HepG2 (cell line): Measurements from ENCODE around the gene AHCY. TPM values are rescaled to one million over a fixed set of nuclear protein-coding genes. Genes with fewer than 3 reads are reported as not detected.

Experiments used
- ARNT2 ChIP-seq: sonication (generic); formaldehyde crosslinking; IDR thresholded peaks from 2 replicates; pipeline ENCODE4 v1.8.0; 2022; ENCODE audit warnings: mild to moderate bottlenecking, low read depth, missing genetic modification reagents, moderate library complexity
- DNMT1 ChIP-seq: sonication (generic); formaldehyde crosslinking; IDR thresholded peaks from 2 replicates; pipeline ENCODE4 v1.5.1; 2020; ENCODE audit warnings: mild to moderate bottlenecking, missing genetic modification reagents
- HMGA1 ChIP-seq: sonication (generic); formaldehyde crosslinking; conservative IDR thresholded peaks from 2 replicates; pipeline ENCODE4 v1.4.0; 2020; ENCODE audit warnings: missing genetic modification reagents
- KDM6A ChIP-seq: IDR thresholded peaks from 2 replicates; pipeline ENCODE4 v1.6.1; 2016; ENCODE audit warnings: low read depth
- MAFG ChIP-seq: sonication (generic); formaldehyde crosslinking; IDR thresholded peaks from 2 replicates; pipeline ENCODE4 v1.5.1; 2020; ENCODE audit warnings: mild to moderate bottlenecking, missing genetic modification reagents
- NFE2L1 ChIP-seq: sonication (generic); formaldehyde crosslinking; IDR thresholded peaks from 2 replicates; pipeline ENCODE4 v1.4.0; 2020; ENCODE audit warnings: missing genetic modification reagents, mild to moderate bottlenecking, borderline replicate concordance
- PITX1 ChIP-seq: sonication (generic); formaldehyde crosslinking; IDR thresholded peaks from 2 replicates; pipeline ENCODE4 v1.5.1; 2020; ENCODE audit warnings: mild to moderate bottlenecking, missing genetic modification reagents
- RARA ChIP-seq: IDR thresholded peaks from 2 replicates; pipeline ENCODE4 v1.6.1; 2016; ENCODE audit warnings: missing genetic modification reagents, missing compliant biosample characterization
- SMARCE1 ChIP-seq: fragments of 450-650 bp; IDR thresholded peaks from 2 replicates; pipeline ENCODE4 v1.6.1; 2017; ENCODE audit warnings: borderline replicate concordance
- SNAI1 ChIP-seq: sonication (generic); formaldehyde crosslinking; IDR thresholded peaks from 2 replicates; pipeline ENCODE4 v1.5.0; 2020; ENCODE audit warnings: mild to moderate bottlenecking, missing genetic modification reagents, borderline replicate concordance
- TAF15 ChIP-seq: fragments of 200-400 bp; formaldehyde crosslinking; IDR thresholded peaks from one replicate; pipeline ENCODE4 v1.6.1; 2018; ENCODE audit warnings: mild to moderate bottlenecking, low read depth, low read length; ENCODE audit not compliant: poor library complexity, severe bottlenecking
- TBX3 ChIP-seq: fragments of 450-650 bp; IDR thresholded peaks from 2 replicates; pipeline ENCODE4 v1.6.1; 2017; ENCODE audit warnings: antibody characterized with exemption, mild to moderate bottlenecking, inconsistent platforms, borderline replicate concordance
- U2AF1 ChIP-seq: fragments of 200-400 bp; formaldehyde crosslinking; optimal IDR thresholded peaks from 2 replicates; pipeline ENCODE3; 2017; ENCODE audit warnings: mild to moderate bottlenecking, low read depth, low read length
- ZKSCAN5 ChIP-seq: sonication (generic); formaldehyde crosslinking; IDR thresholded peaks from 2 replicates; pipeline ENCODE4 v1.5.1; 2020; ENCODE audit warnings: mild to moderate bottlenecking, missing genetic modification reagents
- ZNF20 ChIP-seq: sonication (generic); formaldehyde crosslinking; IDR thresholded peaks from 2 replicates; pipeline ENCODE4 v1.4.0; 2020; ENCODE audit warnings: mild to moderate bottlenecking, moderate library complexity, missing genetic modification reagents
- ZNF33A ChIP-seq: sonication (generic); formaldehyde crosslinking; IDR thresholded peaks from 2 replicates; pipeline ENCODE4 v1.5.1; 2020; ENCODE audit warnings: missing genetic modification reagents, mild to moderate bottlenecking, moderate library complexity, borderline replicate concordance
- ZNF589 ChIP-seq: sonication (generic); formaldehyde crosslinking; conservative IDR thresholded peaks from 2 replicates; pipeline ENCODE4 v1.8.0; 2022; ENCODE audit warnings: mild to moderate bottlenecking, moderate library complexity, missing genetic modification reagents
- ZNF746 ChIP-seq: sonication (generic); formaldehyde crosslinking; IDR thresholded peaks from 2 replicates; pipeline ENCODE4 v1.8.0; 2022; ENCODE audit warnings: mild to moderate bottlenecking, missing genetic modification reagents
- ZNF788 ChIP-seq: sonication (generic); formaldehyde crosslinking; IDR thresholded peaks from 2 replicates; pipeline ENCODE4 v1.5.0; 2020; ENCODE audit warnings: mild to moderate bottlenecking, missing genetic modification reagents, borderline replicate concordance
- polyA plus RNA-seq, 8 experiments: library from polyadenylated mRNA; depleted of rRNA in 3 of 8; stranded (reverse) in 7 of 8; unstranded in 1 of 8; fragments of >200 nt; fragmentation: Illumina TruSeq in 4 of 8; extraction: Trizol in 4 of 8; gene quantifications; 2 replicates each; pipeline versions ENCODE4 v1.2.1 to v1.2.3, GENCODE V29; 2011 to 2016; ENCODE audit warnings: low read depth in 4 of 8, missing spikeins in 1 of 8, mixed read lengths in 1 of 8; ENCODE audit not compliant: insufficient read depth in 1 of 8
- total RNA-seq, 5 experiments: library from RNA; depleted of rRNA; stranded (reverse); fragments of >200 nt; fragmentation: Illumina TruSeq; extraction: Trizol; gene quantifications; 2 replicates each; pipeline ENCODE4 v1.2.3, GENCODE V29; 2016; ENCODE audit warnings: low read depth in 1 of 5
- TF ChIP-seq, protein P1 (sequence below): sonication (generic); formaldehyde crosslinking; IDR thresholded peaks from 2 replicates; pipeline ENCODE4 v1.8.1; 2023; ENCODE audit warnings: mild to moderate bottlenecking, inconsistent platforms, moderate library complexity, missing genetic modification reagents, borderline replicate concordance
- TF ChIP-seq, protein P2 (sequence below): IDR thresholded peaks from 2 replicates; pipeline ENCODE4 v1.4.0; 2020; ENCODE audit warnings: mild to moderate bottlenecking, missing genetic modification reagents
- TF ChIP-seq, protein P3 (sequence below): sonication (generic); formaldehyde crosslinking; IDR thresholded peaks from 2 replicates; pipeline ENCODE4 v1.8.0; 2022; ENCODE audit warnings: missing genetic modification reagents, mild to moderate bottlenecking, moderate library complexity, borderline replicate concordance
- TF ChIP-seq, protein P4 (sequence below): sonication (generic); formaldehyde crosslinking; IDR thresholded peaks from 2 replicates; pipeline ENCODE4 v1.4.0; 2020; ENCODE audit warnings: mild to moderate bottlenecking, missing genetic modification reagents

AHCY gene
- total and polyA plus RNA-seq, 2 of the 13 experiments (the other 11 are each of a cell fraction or from before 2014, with no cell fraction given), result 407 to 419 TPM

DNA sequence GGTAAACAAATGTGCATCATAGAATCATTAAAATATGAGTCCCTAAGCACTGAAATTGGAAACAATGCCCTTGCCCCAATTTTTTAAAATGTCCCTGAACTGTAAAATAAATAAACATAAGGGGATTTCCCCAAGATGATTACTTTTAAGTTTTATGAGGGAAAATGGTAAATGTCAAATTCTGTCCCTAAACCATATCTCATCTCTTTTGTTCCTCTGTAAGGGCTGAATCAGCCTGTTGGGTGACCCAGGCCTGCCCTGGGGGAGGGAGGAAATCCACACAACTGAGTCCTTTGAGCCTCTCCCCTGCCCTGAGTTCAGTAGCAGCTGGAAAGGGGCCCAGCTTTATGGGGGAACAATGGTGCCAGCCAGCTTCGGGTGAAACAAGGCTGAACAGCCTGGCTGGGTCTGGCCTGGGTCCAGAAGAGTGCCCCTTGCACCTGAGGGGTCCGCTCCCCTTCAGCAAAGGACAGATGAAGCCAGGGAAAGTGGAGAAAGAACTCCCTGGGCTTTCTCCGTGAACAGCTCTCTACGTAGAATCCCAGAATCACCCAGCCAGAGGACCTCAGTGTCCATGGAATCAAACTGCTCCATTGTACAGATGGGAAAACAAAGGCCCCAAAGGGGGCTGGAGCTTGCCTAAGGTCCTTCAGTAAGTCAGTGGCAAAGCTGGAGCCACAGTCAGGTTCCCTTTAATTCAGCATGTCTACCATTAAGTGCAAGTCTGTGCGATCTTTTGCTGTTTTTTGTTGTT lies 31.7 kb upstream of the AHCY start (continued):
- peak; percentile 63 for TF ChIP-seq RARA
- TF ChIP-seq, protein P1, sequence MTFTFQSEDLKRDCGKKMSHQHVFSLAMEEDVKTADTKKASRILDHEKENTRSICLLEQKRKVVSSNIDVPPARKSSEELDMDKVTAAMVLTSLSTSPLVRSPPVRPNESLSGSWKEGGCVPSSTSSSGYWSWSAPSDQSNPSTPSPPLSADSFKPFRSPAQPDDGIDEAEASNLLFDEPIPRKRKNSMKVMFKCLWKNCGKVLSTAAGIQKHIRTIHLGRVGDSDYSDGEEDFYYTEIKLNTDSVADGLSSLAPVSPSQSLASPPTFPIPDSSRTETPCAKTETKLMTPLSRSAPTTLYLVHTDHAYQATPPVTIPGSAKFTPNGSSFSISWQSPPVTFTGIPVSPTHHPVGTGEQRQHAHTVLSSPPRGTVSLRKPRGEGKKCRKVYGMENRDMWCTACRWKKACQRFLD, result no peak
- no peak for TF ChIP-seq TAF15
- no peak for TF ChIP-seq SNAI1
- TF ChIP-seq ZNF788 (CRISPR knock-in tag), result no peak
- TF ChIP-seq, protein P2, sequence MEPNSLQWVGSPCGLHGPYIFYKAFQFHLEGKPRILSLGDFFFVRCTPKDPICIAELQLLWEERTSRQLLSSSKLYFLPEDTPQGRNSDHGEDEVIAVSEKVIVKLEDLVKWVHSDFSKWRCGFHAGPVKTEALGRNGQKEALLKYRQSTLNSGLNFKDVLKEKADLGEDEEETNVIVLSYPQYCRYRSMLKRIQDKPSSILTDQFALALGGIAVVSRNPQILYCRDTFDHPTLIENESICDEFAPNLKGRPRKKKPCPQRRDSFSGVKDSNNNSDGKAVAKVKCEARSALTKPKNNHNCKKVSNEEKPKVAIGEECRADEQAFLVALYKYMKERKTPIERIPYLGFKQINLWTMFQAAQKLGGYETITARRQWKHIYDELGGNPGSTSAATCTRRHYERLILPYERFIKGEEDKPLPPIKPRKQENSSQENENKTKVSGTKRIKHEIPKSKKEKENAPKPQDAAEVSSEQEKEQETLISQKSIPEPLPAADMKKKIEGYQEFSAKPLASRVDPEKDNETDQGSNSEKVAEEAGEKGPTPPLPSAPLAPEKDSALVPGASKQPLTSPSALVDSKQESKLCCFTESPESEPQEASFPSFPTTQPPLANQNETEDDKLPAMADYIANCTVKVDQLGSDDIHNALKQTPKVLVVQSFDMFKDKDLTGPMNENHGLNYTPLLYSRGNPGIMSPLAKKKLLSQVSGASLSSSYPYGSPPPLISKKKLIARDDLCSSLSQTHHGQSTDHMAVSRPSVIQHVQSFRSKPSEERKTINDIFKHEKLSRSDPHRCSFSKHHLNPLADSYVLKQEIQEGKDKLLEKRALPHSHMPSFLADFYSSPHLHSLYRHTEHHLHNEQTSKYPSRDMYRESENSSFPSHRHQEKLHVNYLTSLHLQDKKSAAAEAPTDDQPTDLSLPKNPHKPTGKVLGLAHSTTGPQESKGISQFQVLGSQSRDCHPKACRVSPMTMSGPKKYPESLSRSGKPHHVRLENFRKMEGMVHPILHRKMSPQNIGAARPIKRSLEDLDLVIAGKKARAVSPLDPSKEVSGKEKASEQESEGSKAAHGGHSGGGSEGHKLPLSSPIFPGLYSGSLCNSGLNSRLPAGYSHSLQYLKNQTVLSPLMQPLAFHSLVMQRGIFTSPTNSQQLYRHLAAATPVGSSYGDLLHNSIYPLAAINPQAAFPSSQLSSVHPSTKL (CRISPR knock-in tag), result no peak
- no peak for TF ChIP-seq MAFG (CRISPR knock-in tag)
- no peak for TF ChIP-seq ZNF746 (CRISPR knock-in tag)
- 0 out of 2 replicates have a peak, but pooled peaks have one; percentile 59 for TF ChIP-seq ARNT2 (CRISPR knock-in tag)
- no peak for TF ChIP-seq ZNF20 (CRISPR knock-in tag)
- no peak for TF ChIP-seq ZNF589 (CRISPR knock-in tag)
- TF ChIP-seq NFE2L1 (CRISPR knock-in tag), result no peak
- TF ChIP-seq TBX3, result no peak
- TF ChIP-seq DNMT1, result no peak
- no peak for TF ChIP-seq U2AF1
- TF ChIP-seq PITX1, result peak; percentile 52; the same call in 1 of the 2 replicates
- TF ChIP-seq ZKSCAN5 (CRISPR knock-in tag), result no peak
- TF ChIP-seq, protein P3, sequence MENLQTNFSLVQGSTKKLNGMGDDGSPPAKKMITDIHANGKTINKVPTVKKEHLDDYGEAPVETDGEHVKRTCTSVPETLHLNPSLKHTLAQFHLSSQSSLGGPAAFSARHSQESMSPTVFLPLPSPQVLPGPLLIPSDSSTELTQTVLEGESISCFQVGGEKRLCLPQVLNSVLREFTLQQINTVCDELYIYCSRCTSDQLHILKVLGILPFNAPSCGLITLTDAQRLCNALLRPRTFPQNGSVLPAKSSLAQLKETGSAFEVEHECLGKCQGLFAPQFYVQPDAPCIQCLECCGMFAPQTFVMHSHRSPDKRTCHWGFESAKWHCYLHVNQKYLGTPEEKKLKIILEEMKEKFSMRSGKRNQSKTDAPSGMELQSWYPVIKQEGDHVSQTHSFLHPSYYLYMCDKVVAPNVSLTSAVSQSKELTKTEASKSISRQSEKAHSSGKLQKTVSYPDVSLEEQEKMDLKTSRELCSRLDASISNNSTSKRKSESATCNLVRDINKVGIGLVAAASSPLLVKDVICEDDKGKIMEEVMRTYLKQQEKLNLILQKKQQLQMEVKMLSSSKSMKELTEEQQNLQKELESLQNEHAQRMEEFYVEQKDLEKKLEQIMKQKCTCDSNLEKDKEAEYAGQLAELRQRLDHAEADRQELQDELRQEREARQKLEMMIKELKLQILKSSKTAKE (CRISPR knock-in tag), result no peak
- 0 out of 2 replicates have a peak, but pooled peaks have one; percentile 22 for TF ChIP-seq KDM6A (CRISPR knock-in tag)
- TF ChIP-seq HMGA1, result no peak
- no peak for TF ChIP-seq ZNF33A (CRISPR knock-in tag)
- TF ChIP-seq, protein P4, sequence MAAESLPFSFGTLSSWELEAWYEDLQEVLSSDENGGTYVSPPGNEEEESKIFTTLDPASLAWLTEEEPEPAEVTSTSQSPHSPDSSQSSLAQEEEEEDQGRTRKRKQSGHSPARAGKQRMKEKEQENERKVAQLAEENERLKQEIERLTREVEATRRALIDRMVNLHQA (CRISPR knock-in tag), result no peak
- TF ChIP-seq SMARCE1, result no peak
